Measurements from ENCODE around the gene POU2F2. TPM values are rescaled to one million over a fixed set of nuclear protein-coding genes. Genes with fewer than 3 reads are reported as not detected.

Gene POU2F2
- total and polyA plus RNA-seq, 7 donors: 0.14 to 0.86 (median 0.43) TPM

DNA sequence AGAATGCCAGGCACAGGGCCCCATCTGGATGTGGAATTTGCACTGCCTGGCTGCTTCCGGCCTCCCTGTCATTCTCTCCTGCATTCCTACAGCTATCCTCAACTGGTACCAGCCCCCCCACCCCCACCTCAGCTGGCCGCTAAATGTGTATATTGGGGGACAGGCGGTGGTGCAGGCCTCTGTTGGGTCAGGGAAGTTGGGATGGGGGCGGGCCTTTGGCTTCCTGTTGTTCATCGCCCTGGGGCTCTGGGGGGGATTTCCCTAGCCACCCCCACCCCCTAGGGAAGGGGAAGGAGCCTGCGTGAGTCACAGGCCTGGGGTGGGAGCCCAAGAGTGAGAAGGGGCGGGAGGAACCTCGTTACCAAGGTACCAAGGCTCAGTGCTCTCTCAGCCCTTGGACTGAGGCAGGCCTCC is 10.6 kb downstream of the POU2F2 start:
- DNase-seq: peak; percentile 48 to 61
- no peaks in the 10 kb centered on the region for H3K36me3 ChIP-seq (ENCODE audit: insufficient read depth in 1 of 2, low read depth in 1 of 2)
- no peak overlapping the region for H3K4me3 ChIP-seq
- TF ChIP-seq, protein P1, sequence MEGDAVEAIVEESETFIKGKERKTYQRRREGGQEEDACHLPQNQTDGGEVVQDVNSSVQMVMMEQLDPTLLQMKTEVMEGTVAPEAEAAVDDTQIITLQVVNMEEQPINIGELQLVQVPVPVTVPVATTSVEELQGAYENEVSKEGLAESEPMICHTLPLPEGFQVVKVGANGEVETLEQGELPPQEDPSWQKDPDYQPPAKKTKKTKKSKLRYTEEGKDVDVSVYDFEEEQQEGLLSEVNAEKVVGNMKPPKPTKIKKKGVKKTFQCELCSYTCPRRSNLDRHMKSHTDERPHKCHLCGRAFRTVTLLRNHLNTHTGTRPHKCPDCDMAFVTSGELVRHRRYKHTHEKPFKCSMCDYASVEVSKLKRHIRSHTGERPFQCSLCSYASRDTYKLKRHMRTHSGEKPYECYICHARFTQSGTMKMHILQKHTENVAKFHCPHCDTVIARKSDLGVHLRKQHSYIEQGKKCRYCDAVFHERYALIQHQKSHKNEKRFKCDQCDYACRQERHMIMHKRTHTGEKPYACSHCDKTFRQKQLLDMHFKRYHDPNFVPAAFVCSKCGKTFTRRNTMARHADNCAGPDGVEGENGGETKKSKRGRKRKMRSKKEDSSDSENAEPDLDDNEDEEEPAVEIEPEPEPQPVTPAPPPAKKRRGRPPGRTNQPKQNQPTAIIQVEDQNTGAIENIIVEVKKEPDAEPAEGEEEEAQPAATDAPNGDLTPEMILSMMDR (IDR thresholded peaks at IDR 0.05): no peak
- H3K9me3 ChIP-seq: no peaks in the 10 kb centered on the region
- no peaks in the 10 kb centered on the region for H3K4me1 ChIP-seq
- WGBS, 3 donors: 38 to 51% (median 42%) methylated on average over 8 of the region's 8 CpGs
- intact Hi-C loops (cut with DNase I): no loop called here
- peaks cover 0 to 13% (median 0%) of the 10 kb centered on the region in 3 donors for H3K27me3 ChIP-seq (ENCODE audit: insufficient read depth in 3 of 3, low read length in 2 of 3)
- peak in 1 of 4 donors; percentile 43 for ATAC-seq
- H3K27ac ChIP-seq: no peak overlapping the region

DNA sequence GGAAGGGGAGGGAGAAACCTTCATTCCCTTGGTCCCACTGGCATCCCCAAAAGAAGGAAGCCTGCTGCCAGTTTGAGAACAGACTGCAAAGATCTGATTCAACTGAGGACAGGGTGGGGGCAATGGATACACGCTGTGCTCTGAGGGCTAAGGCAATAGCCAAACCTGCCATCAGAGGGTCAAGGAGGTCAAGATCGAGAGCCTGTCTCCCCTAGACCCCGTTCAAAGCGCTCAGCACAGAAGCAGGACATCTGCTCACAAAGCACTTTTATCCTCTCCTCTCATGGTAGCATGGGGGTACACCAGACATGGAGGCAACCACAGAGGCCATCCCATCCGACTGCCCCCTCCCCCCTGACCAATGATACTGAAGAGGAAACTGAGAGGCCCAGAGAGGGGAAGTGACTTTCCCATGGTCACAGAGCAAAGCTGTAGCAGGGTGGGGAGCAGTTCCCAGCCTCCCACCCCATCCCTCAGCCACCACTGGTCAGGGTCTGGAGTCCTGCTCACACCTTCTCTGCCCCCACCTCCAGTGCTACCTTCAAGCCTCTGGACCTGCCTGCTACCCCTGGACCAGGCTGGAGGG is 11.1 kb downstream of the POU2F2 start:
- no peak overlapping the region for H3K27ac ChIP-seq
- H3K4me1 ChIP-seq: no peaks in the 10 kb centered on the region
- peak in 1 of 4 donors; percentile 15 for ATAC-seq
- no peaks in the 10 kb centered on the region for H3K36me3 ChIP-seq (ENCODE audit: insufficient read depth in 1 of 2, low read depth in 1 of 2)
- peaks cover 0 to 12% (median 0%) of the 10 kb centered on the region in 3 donors for H3K27me3 ChIP-seq (ENCODE audit: insufficient read depth in 3 of 3, low read length in 2 of 3)
- 46 to 55% (median 54%) methylated on average over 4 to 5 of the region's 5 CpGs for WGBS, 3 donors
- H3K4me3 ChIP-seq: no peak overlapping the region
- H3K9me3 ChIP-seq: no peaks in the 10 kb centered on the region
- intact Hi-C loops (cut with DNase I): no loop called here
- TF ChIP-seq, protein P1 (IDR thresholded peaks at IDR 0.05): no peak
- peak in 1 of 2 donors; percentile 39 for DNase-seq

DNA sequence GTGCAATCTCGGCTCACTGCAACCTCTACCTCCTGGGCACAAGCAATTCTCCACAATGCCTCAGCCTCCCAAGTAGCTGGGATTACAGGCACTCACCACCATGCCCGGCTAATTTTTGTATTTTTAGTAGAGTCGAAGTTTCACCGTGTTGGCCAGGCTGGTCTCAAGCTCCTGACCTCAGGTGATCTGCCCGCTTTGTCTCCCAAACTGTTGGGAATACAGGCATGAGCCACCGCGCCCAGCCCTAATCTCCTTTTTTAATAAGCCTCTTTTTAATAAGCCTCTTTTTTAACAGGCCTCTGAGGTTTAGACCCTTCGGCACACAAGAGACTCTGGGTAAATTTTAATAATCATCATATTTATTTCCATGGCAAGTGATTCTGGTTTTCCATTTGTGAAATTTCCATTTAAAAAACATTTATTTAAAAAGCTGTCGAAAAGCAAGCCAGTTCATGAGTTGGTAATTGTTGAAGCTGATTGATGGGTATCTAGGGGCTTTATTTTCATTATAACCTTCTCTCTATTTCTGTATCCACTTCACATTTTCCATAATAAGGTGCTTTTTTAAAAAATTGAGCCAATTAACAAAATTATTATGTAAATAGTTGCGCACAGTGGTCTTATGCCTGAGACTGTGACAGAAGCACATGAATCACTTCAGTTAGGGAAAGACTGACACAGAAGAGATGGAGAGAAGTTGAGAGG is 11.8 kb downstream of the POU2F2 start:
- no peak overlapping the region for H3K4me3 ChIP-seq
- no peaks in the 10 kb centered on the region for H3K36me3 ChIP-seq (ENCODE audit: insufficient read depth in 1 of 2, low read depth in 1 of 2)
- 90 to 92% (median 91%) methylated on average over 10 of the region's 10 CpGs for WGBS, 3 donors
- DNase-seq (no peak), ATAC-seq (no peak)
- H3K4me1 ChIP-seq: no peaks in the 10 kb centered on the region
- no peaks in the 10 kb centered on the region for H3K9me3 ChIP-seq
- TF ChIP-seq, protein P1 (IDR thresholded peaks at IDR 0.05): no peak
- no peak overlapping the region for H3K27ac ChIP-seq
- intact Hi-C loops (cut with DNase I): no loop called here
- peaks cover 0 to 6% (median 0%) of the 10 kb centered on the region in 3 donors for H3K27me3 ChIP-seq (ENCODE audit: insufficient read depth in 3 of 3, low read length in 2 of 3)

- no peaks in the 10 kb centered on the region for H3K36me3 ChIP-seq (ENCODE audit: insufficient read depth in 1 of 2, low read depth in 1 of 2)
- 84 to 93% (median 87%) methylated on average over 6 of the region's 6 CpGs for WGBS, 3 donors
- peak in 1 of 2 donors; percentile 32 for DNase-seq
- intact Hi-C loops (cut with DNase I): no loop called here
- H3K9me3 ChIP-seq: no peaks in the 10 kb centered on the region
- H3K4me3 ChIP-seq: no peak overlapping the region
- no peak for ATAC-seq
- H3K27ac ChIP-seq: no peak overlapping the region
- no peaks in the 10 kb centered on the region for H3K4me1 ChIP-seq
- TF ChIP-seq, protein P1 (IDR thresholded peaks at IDR 0.05): no peak
- peaks cover 0 to 2% (median 0%) of the 10 kb centered on the region in 3 donors for H3K27me3 ChIP-seq (ENCODE audit: insufficient read depth in 3 of 3, low read length in 2 of 3)
Observed at GRCh38 chr19:42117076-42117475, 15.2 kb downstream of the POU2F2 start.

Measured in psoas muscle (tissue), 8 donors.